NCI-H526 (cell line): Measurements from ENCODE around the gene PHF2.

Source experiments
- DNase-seq, 2 experiments: peaks; one replicate each; lab custom pipeline; 2025; lab: John Stamatoyannopoulos, UW

PHF2 gene

DNA sequence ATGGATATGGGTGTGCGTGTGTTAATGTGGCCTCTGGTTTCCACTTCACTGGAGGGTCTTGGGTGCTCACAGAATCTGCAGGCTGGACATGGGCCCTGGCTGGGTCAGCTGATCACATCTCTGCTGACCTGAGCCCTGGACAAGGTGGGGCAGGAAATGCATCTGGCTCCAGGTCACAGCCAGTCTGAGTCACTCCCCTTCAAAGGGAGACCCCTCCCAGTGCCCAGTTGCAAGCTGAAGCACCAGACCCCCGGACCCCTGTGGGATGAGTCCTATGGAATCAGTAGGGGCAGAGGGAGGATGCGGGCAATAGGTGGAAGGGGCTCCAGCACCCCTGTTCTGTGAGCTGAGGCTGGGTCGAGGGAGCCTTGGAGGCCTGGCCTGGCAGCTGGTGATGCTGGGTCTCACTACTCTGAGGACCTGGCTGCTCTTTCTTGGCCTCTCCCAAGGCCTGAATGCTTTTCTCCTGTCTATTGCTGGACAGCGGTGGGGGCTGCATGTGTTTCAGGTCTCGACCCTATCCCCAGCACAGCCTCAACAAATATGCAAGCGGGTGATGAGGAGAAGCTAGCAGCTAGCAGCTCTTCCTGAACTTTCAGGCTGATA is 54.5 kb downstream of the PHF2 start:
- DNase-seq = no peak

DNA sequence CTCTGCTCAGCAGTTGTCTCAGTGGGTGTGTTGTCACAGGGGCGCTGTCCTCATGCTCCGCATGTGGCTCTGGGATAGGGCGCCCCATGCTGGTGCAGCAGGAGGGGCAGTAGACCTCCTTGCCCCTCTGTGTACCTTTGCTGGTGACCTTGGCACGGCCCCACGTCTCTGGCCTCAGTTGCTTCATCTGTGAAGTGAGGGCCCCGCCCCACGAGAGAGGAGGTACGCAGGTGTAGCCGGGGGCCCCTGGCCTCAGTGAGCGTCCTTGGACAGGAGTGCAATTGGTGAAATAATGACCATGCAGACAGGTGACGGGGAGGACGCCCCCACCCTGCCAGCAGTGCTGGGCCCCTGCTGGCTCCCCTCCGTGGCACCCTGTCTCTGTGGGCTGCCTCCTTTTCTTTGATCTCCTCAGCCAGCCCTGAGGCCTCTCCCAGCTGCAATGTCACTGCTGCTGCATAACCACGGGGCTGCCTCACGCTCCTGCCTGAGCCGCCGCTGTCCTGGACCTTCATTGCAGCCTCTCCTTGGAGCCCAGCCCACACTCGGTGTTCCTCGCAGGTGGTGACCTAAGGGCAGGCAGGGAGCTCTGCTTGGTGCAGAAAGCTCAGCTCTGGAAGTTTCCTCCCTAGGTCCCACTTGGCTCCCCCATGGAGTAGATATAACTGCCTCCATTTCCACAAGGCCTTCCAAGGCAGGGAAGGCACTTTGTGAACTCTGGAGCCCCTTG is 57.3 kb downstream of the PHF2 start:
- no peak for DNase-seq

DNA sequence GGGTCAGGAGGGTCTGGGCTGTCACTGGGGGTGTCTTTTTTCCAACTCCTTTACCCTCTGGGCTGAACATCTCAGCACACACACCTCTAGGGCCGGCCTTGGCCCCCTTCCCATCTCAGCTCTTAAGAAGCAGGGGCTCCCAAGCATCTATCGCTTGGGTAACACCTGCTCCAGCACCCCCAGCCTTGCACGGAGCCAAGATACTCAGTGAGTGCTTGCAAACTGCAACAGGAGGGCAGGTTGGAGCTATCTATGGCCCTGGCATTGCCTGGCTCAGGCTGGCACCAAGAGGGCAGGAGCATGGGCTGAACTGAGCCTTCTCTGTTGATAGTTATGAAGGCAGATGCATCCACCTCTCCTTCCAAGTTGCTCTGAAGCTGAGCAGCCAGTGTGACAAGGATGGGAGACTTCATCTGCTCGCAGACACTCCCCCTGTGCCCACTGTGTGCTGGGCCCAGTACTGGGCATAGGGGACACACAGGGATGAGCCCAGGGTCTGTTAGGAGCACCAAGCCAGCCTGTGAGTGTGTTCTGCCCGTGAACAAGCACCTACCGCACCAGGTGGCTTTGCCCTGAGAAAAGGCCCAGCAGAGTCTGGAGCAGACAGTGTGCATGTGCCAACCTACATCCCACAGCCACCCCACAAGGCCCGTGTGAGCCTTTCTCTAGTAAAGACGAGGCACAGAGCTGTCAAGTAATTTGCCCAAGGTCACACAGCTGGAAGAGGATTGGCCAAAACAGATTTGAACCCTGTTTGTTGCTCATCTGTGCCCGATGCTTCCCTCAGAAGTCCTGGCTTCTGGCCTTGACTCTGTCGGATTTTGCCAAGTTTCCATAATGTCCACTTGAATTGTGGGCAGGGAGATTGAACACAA is 58.2 kb downstream of the PHF2 start:
- no peak for DNase-seq

DNA sequence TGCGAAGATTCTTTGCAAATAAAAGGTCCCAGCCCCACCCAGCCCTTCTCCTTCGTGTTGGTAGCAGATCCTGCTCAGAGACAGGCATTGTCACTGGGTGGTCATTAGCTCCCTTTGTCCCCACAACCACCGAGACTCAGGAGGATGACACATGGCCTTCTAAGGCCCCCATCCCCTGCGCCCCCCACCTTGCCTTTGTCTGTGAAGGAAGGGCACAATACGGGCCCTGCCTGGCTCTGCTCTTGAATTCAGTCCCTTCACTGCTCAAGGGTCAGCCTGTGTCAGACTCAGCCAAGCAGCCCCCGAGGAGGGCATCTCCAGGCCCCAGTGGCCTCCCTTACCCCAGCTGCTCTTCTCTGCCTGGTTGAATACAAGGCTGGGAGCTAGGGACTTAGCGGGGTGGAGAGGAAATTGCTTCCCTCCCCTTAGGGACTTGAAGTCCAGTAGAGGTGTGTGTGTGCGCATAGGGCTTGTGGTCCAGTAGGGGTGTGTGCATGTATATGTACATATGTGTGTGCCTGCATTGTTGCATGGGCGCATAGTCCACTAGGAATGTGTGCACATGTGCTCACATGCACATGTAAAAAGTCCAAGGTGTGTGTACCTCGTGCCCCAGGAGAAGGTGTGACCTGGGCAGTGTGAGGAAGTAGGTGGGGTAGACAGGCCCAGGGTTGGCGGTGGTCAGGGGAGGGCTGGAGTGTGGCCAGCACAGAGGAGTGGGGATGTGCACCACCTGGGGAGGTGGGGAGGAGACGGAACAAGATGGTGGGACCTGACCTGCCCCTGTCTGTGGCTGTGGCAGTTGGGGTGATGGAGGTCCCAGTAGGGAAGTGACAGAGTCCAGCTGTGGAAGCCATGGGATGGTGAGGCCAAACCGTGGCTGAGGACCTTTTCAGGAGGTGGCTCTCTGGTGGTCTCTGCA is 59.1 kb downstream of the PHF2 start:
- DNase-seq = no peak

DNA sequence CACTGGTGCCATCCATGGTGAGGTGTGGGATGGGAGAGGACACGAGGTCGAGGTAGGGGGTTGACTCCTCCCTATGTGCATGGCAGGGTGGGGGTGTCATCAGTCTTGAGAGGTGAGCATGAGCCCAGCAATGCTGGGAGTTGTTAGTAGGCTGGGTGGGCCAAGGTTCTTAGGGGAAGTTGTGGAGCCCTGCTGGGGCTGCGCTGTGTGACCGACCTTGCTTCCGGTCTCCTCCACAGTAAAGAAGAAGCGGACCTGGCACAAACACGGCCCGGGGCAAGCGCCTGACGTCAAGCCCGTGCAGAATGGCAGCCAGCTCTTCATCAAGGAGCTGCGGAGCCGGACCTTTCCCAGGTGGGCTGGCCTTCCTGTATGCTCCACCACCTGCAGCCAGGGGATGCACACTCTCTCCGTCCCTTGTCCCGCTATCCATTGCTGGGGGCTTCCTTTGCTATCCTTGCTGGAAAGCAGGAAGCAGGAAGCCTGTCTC is 59.8 kb downstream of the PHF2 start:
- no peak for DNase-seq

GRCh38 chr9:93636667-93637066 is 60.3 kb downstream of the PHF2 start:
- no peak for DNase-seq

DNA sequence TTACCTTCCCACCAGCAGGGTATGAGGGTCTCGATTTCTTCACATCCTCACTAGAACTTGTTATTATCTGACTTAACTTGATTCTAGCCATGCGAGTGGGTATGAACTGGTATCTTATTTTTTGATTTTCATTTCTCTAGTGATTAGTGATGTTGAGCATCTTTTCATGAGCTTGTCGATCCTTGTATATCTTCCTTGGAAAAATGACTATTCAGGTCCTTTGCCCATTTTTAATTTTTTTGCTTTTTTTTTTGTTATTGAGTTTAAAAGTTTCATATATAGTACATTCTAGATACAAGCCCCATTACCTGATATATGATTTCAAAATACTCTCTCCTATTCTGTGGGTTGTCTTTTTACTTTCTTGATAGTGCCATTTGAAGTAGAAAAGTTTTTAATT is 61.5 kb downstream of the PHF2 start:
- DNase-seq = no peak

GRCh38 chr9:93640027-93640426 is 63.6 kb downstream of the PHF2 start:
- no peak for DNase-seq

- no peak for DNase-seq
These were observed 66.6 kb downstream of the PHF2 start for GRCh38 chr9:93642961-93643360.

DNA sequence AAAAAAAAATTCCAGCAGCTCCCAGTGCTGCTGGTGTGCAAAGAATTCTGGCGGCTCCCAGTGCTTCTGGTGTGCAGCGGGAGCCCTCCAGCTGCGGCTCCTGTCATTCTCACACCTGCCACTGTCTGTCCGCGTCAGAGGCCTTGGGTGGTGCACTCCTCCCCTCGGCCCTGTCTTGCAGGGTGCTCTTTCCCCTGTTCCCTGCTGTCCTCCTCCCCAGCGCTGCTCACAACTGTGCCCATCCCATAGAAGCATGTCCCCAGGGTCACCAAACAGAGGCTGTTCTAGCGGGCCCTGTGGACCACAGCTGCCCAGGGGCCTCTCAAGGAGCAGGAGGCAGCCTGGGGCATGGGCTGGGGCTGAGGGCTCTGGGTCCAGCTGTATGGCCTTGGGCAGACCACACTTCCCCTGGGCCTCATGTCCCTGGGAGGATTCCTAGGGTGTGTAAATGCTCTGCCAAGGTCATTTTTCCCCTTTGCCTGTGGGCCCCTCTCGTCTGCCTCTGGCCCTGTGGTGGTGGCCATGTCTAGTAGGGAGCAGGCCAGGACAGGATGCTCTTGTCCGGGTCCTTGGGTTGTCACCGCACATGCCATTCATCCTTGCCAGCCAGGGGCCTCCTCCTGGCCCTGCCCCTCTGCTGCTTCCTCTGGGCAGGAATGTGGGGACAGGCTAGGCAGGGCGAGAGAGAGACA is 68.2 kb downstream of the PHF2 start:
- DNase-seq = no peak

- DNase-seq = no peak
These were observed 68.9 kb downstream of the PHF2 start for GRCh38 chr9:93645149-93645889.

DNA sequence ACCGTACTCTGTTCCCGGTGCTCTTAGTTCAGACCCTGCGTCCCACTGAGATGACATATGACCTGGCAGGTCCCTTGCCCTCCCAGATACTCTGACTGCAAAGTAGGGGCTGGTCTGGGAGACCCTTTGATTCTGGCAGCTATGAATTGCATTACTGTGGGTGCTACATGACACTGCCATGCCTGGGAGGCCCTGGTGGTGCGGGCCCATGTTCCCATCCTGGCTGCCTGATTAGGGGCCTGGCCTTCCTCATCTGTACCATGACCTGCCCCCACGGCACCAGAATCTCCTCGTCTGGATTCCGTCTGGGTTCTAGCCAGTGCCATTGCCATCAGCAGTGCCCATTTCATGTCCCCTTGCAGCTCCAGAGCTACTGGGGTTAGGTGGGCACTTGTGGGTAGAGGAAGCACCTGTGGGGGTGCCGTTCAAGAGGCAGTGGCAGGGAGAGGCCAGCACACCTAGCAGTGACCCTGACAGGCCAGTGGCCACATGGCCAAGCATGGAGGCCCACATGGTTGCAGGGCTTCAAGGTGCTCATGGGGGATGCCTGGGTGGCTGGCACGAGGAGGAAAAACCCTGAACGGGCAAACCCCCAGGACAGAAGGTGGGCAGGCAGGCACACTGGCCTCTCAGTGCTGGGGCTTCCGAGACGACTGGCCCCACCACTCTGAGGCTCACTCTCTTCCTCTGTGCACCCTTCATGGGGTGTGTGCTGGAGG is 69.7 kb downstream of the PHF2 start:
- DNase-seq = no peak

DNA sequence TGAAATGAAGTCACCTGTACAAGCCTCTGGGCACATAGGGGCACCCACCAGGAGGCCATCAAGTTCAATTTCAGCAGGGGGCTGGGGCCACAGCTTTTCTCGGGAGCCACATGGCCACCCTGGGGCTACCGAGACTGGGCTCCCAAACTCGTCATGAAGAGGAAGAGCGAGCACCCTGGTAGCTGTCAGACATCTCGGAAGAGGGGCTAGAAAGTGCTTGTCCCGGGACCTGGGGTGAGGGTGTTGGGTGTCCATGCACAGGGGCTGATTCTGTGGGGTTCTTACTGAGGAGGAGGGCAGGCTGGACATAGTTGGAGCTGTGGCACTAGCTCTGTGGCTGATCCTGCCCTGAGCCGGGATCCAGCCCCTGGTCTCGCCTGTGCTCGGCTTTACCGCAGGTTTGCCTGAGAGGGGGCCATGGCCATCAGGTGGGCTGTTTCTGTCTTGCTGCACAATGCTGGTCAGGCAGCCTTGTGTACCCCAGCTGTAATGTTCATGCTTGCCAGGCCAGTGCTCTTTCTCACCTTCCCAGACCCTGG is 70.3 kb downstream of the PHF2 start:
- DNase-seq = no peak

GRCh38 chr9:93648181-93648580 is 71.8 kb downstream of the PHF2 start:
- DNase-seq = no peak

DNA sequence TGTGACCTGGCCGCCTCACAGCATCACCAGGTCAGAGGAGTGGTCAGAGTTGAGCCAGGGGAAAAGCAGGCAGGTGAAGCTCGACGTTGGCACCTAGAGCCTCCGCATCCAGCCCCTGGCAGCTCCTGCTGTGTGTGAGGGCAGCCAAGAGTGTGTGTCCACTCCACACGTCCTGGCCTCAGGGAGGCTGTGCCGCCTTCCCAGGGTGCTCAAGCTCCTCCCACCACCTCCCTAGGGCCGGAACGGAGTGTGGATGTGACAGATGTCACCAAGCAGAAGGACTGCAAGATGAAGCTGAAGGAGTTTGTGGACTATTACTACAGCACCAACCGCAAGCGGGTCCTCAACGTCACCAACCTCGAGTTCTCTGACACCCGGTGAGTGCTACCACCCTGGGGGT is 72.5 kb downstream of the PHF2 start:
- DNase-seq = no peak

GRCh38 chr9:93649610-93650261 is 73.4 kb downstream of the PHF2 start:
- DNase-seq = no peak

DNA sequence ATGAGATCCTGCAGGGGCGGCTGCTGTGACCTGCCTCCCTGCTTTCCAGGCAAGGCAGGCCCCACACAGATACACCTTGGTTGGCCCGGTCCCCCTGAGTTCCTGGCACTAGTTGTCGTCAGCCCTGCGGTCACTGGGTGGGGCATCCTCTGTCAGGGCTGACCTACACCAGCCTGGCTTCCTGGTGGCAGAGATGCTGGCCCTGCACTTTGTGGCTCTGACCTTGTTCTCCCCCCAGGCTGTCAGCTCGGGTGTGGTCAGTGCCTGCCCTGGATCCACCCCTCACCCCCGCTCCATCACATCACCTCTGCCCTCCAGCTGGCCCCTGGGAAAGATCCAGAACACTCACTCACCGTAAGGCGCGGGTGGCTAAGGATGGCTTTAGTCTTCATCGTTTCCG is 74.1 kb downstream of the PHF2 start:
- no peak for DNase-seq

DNA sequence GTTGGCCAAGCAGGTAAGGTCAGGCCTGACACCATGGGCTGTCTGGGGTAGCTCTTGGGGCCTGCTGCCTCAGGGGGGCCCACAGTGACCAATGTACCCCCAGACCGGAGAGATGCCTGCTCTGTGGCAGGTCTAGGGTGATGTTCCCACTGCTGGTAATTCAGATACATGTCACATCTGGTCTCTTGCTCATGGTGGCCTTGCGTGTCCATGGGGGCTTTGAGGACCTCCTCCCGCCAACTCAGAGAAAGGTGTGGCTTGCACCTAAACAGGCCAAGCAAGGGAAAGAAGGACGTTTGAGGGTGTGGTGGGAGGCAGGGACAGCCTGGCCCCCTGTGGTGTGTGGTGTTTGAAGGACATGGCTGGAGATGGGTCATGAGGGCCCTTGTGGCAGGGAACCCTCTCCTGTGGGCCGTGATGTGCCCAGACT is 75.2 kb downstream of the PHF2 start:
- no peak for DNase-seq
